K562 (cell line): Measurements from ENCODE around the gene GSTM2. TPM values are rescaled to one million over a fixed set of nuclear protein-coding genes. Genes with fewer than 3 reads are reported as not detected.

Experiments
- ARHGAP35 ChIP-seq: fragments of 450-650 bp; IDR thresholded peaks from 2 replicates; pipeline ENCODE4 v1.6.1; 2018; ENCODE audit not compliant: partially characterized antibody
- ARID1B ChIP-seq: fragments of 450-650 bp; IDR thresholded peaks from 2 replicates; pipeline ENCODE4 v1.6.1; 2016; ENCODE audit warnings: antibody characterized with exemption, mild to moderate bottlenecking, inconsistent platforms
- CEBPB ChIP-seq: fragments of 450-650 bp; IDR thresholded peaks from 2 replicates; pipeline ENCODE4 v1.6.1; 2016; ENCODE audit warnings: missing genetic modification characterization, missing compliant biosample characterization
- CXXC5 ChIP-seq: fragments of 250-450 bp; sonication (Bioruptor Pico); IDR thresholded peaks from 2 replicates; pipeline ENCODE4 v1.8.0; 2022; ENCODE audit warnings: inconsistent platforms, mild to moderate bottlenecking, moderate library complexity
- FOXK1 ChIP-seq: sonication (generic); formaldehyde crosslinking; IDR thresholded peaks from 2 replicates; pipeline ENCODE4 v1.8.0; 2022; ENCODE audit warnings: missing genetic modification reagents, mild to moderate bottlenecking, borderline replicate concordance
- GABPA ChIP-seq: fragments of 200-800 bp; sonication (Bioruptor generic); conservative IDR thresholded peaks from 2 replicates; pipeline ENCODE4 v1.6.1; 2016; ENCODE audit warnings: low read depth, missing genetic modification characterization, missing compliant biosample characterization
- KDM1A ChIP-seq, 2 experiments: fragments of 450-650 bp; IDR thresholded peaks; 2 replicates each; pipeline ENCODE4 v1.6.1; 2016; ENCODE audit warnings: mild to moderate bottlenecking in 2 of 2
- KHSRP ChIP-seq: fragments of 450-650 bp; IDR thresholded peaks from 2 replicates; pipeline ENCODE4 v1.6.1; 2017
- MAFK ChIP-seq: IDR thresholded peaks from 2 replicates; pipeline ENCODE4 v1.6.1; 2011; ENCODE audit warnings: low read length, improper control_type of control experiment
- MTA2 ChIP-seq: fragments of 450-650 bp; IDR thresholded peaks from 2 replicates; pipeline ENCODE4 v1.6.1; 2016; ENCODE audit warnings: low read depth
- PCBP2 ChIP-seq: fragments of 200-400 bp; formaldehyde crosslinking; IDR thresholded peaks from 2 replicates; pipeline ENCODE4 v1.6.1; 2018; ENCODE audit warnings: low read length, low read depth, mild to moderate bottlenecking, moderate library complexity; ENCODE audit not compliant: poor library complexity, severe bottlenecking
- PHF20 ChIP-seq: fragments of 450-650 bp; IDR thresholded peaks from 2 replicates; pipeline ENCODE4 v1.6.1; 2018; ENCODE audit not compliant: partially characterized antibody
- PML ChIP-seq: IDR thresholded peaks from 2 replicates; pipeline ENCODE4 v1.6.1; 2012; ENCODE audit warnings: low read length, inconsistent platforms
- RFX1 ChIP-seq: fragments of 450-650 bp; IDR thresholded peaks from 2 replicates; pipeline ENCODE4 v1.6.1; 2016; ENCODE audit warnings: mild to moderate bottlenecking, moderate library complexity
- SMC3 ChIP-seq: conservative IDR thresholded peaks from 2 replicates; pipeline ENCODE4 v1.6.1; 2011; ENCODE audit warnings: low read depth, low read length, improper control_type of control experiment; ENCODE audit not compliant: insufficient read depth
- STAT5B ChIP-seq: fragments of 250-450 bp; sonication (Bioruptor Pico); IDR thresholded peaks from 2 replicates; pipeline ENCODE4 v1.8.0; 2021; ENCODE audit warnings: mild to moderate bottlenecking, inconsistent platforms
- ZBTB1 ChIP-seq: sonication (generic); formaldehyde crosslinking; IDR thresholded peaks from 2 replicates; pipeline ENCODE4 v1.8.1; 2023; ENCODE audit warnings: missing genetic modification reagents, low read depth, mild to moderate bottlenecking, borderline replicate concordance
- ZNF239 ChIP-seq: fragments of 250-450 bp; sonication (Bioruptor Pico); IDR thresholded peaks from 2 replicates; pipeline ENCODE4 v1.4.0; 2020; ENCODE audit warnings: mild to moderate bottlenecking
- ZNF3 ChIP-seq: fragments of 250-450 bp; sonication (Bioruptor Pico); IDR thresholded peaks from 2 replicates; pipeline ENCODE4 v1.5.0; 2021; ENCODE audit warnings: mild to moderate bottlenecking, moderate library complexity
- polyA plus RNA-seq, 8 experiments: library from polyadenylated mRNA; depleted of rRNA in 4 of 8; stranded (reverse) in 5 of 8; unstranded in 3 of 8; fragments of >200 nt; fragmentation: Nextera tagmentation in 2 of 8; fragmentation: Illumina TruSeq in 1 of 8; extraction: Ambion mirVana in 2 of 8; extraction: Trizol in 1 of 8; gene quantifications; 2 replicates each; pipeline versions ENCODE4 v1.2.1 to v1.2.3, GENCODE V29; 2011 to 2014; ENCODE audit warnings: inconsistent platforms in 1 of 8, missing spikeins in 1 of 8
- total RNA-seq, 7 experiments: library from RNA; depleted of rRNA in 6 of 7; stranded (reverse); fragments of >200 nt in 6 of 7; fragmentation: Illumina TruSeq in 2 of 7; extraction: Trizol in 2 of 7; gene quantifications; 2 replicates each; pipeline versions ENCODE4 v1.2.1 to v1.2.3, GENCODE V29; 2011 to 2021; ENCODE audit warnings: low replicate concordance in 1 of 7
- TF ChIP-seq, protein P1 (sequence below): sonication (generic); formaldehyde crosslinking; IDR thresholded peaks from 2 replicates; pipeline ENCODE4 v1.8.1; 2023; ENCODE audit warnings: mild to moderate bottlenecking, missing genetic modification reagents
- TF ChIP-seq, protein P2 (sequence below): sonication (generic); formaldehyde crosslinking; IDR thresholded peaks from 2 replicates; pipeline ENCODE4 v1.8.0; 2022; ENCODE audit warnings: missing genetic modification reagents, mild to moderate bottlenecking, borderline replicate concordance
- TF ChIP-seq, protein P3 (sequence below): fragments of 150-350 bp; IDR thresholded peaks from 2 replicates; pipeline ENCODE4 v1.6.1; 2014; ENCODE audit warnings: low read depth, mild to moderate bottlenecking, low read length, borderline replicate concordance

Gene GSTM2
- total and polyA plus RNA-seq, 9 of the 15 experiments (the other 6 are each of a cell fraction or from before 2014, with no cell fraction given) = 1.6 to 15.1 (median 6.8) TPM

GRCh38 chr1:109618661-109619575 is 48.9 kb upstream of the GSTM2 start (continued):
- TF ChIP-seq, protein P1, sequence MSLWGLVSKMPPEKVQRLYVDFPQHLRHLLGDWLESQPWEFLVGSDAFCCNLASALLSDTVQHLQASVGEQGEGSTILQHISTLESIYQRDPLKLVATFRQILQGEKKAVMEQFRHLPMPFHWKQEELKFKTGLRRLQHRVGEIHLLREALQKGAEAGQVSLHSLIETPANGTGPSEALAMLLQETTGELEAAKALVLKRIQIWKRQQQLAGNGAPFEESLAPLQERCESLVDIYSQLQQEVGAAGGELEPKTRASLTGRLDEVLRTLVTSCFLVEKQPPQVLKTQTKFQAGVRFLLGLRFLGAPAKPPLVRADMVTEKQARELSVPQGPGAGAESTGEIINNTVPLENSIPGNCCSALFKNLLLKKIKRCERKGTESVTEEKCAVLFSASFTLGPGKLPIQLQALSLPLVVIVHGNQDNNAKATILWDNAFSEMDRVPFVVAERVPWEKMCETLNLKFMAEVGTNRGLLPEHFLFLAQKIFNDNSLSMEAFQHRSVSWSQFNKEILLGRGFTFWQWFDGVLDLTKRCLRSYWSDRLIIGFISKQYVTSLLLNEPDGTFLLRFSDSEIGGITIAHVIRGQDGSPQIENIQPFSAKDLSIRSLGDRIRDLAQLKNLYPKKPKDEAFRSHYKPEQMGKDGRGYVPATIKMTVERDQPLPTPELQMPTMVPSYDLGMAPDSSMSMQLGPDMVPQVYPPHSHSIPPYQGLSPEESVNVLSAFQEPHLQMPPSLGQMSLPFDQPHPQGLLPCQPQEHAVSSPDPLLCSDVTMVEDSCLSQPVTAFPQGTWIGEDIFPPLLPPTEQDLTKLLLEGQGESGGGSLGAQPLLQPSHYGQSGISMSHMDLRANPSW (CRISPR knock-in tag) = no peak
- TF ChIP-seq ARID1B (peak; percentile 25), FOXK1 (CRISPR knock-in tag) (no peak; the same call in 1 of the 2 replicates), PHF20 (peak; percentile 75), KDM1A (IDR thresholded peaks at IDR 0.05) (peak; percentile 46 to 63; a peak in 3 of 4 replicates), ZBTB1 (no peak), GABPA (tag) (no peak; the same call in 1 of the 2 replicates), CEBPB (tag) (no peak), STAT5B (CRISPR knock-in tag) (no peak), ZNF3 (CRISPR knock-in tag) (no peak), RFX1 (no peak), PML (peak; percentile 4; the same call in 1 of the 2 replicates), ARHGAP35 (no peak), SMC3 (0 out of 2 replicates have a peak, but pooled peaks have one; percentile 5), MTA2 (peak; percentile 18; the same call in 1 of the 2 replicates), CXXC5 (CRISPR knock-in tag) (no peak), KHSRP (no peak), ZNF239 (CRISPR knock-in tag) (no peak), PCBP2 (no peak), MAFK (no peak)
- TF ChIP-seq, protein P2, sequence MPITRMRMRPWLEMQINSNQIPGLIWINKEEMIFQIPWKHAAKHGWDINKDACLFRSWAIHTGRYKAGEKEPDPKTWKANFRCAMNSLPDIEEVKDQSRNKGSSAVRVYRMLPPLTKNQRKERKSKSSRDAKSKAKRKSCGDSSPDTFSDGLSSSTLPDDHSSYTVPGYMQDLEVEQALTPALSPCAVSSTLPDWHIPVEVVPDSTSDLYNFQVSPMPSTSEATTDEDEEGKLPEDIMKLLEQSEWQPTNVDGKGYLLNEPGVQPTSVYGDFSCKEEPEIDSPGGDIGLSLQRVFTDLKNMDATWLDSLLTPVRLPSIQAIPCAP (CRISPR knock-in tag) = 0 out of 2 replicates have a peak, but pooled peaks have one; percentile 23
- TF ChIP-seq, protein P3, sequence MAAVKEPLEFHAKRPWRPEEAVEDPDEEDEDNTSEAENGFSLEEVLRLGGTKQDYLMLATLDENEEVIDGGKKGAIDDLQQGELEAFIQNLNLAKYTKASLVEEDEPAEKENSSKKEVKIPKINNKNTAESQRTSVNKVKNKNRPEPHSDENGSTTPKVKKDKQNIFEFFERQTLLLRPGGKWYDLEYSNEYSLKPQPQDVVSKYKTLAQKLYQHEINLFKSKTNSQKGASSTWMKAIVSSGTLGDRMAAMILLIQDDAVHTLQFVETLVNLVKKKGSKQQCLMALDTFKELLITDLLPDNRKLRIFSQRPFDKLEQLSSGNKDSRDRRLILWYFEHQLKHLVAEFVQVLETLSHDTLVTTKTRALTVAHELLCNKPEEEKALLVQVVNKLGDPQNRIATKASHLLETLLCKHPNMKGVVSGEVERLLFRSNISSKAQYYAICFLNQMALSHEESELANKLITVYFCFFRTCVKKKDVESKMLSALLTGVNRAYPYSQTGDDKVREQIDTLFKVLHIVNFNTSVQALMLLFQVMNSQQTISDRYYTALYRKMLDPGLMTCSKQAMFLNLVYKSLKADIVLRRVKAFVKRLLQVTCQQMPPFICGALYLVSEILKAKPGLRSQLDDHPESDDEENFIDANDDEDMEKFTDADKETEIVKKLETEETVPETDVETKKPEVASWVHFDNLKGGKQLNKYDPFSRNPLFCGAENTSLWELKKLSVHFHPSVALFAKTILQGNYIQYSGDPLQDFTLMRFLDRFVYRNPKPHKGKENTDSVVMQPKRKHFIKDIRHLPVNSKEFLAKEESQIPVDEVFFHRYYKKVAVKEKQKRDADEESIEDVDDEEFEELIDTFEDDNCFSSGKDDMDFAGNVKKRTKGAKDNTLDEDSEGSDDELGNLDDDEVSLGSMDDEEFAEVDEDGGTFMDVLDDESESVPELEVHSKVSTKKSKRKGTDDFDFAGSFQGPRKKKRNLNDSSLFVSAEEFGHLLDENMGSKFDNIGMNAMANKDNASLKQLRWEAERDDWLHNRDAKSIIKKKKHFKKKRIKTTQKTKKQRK = no peak
